SIG-M5 (cell line): ENCODE results near the gene PGA5.
"Not testable (repeated sequence)": the region's sequence is repeated elsewhere in the genome, so short reads cannot be mapped to it uniquely, and the experiment has no call there.

ENCODE experiments used
- DNase-seq: peaks from one replicate; lab custom pipeline; 2025; lab: John Stamatoyannopoulos, UW

The PGA5 gene

GRCh38 chr11:61226457-61227137, 14.4 kb upstream of the PGA5 start:
- not testable (repeated sequence) for DNase-seq

- not testable (repeated sequence) for DNase-seq
Measured at GRCh38 chr11:61229458-61229857, 11.5 kb upstream of the PGA5 start.

GRCh38 chr11:61231033-61231432, 9.9 kb upstream of the PGA5 start:
- not testable (repeated sequence) for DNase-seq

- DNase-seq = not testable (repeated sequence)
Measured at GRCh38 chr11:61231585-61231984, 9.4 kb upstream of the PGA5 start.

- not testable (repeated sequence) for DNase-seq
Measured at GRCh38 chr11:61232548-61233145, 8.3 kb upstream of the PGA5 start.

GRCh38 chr11:61237130-61237529, 3.8 kb upstream of the PGA5 start:
- DNase-seq = not testable (repeated sequence)

- not testable (repeated sequence) for DNase-seq
Measured at GRCh38 chr11:61240288-61240687, 687 bp upstream of the PGA5 start.

GRCh38 chr11:61241526-61241925, 551 bp downstream of the PGA5 start:
- not testable (repeated sequence) for DNase-seq

GRCh38 chr11:61245284-61245964, 4.4 kb downstream of the PGA5 start:
- DNase-seq = not testable (repeated sequence)

GRCh38 chr11:61248071-61248470, 7.1 kb downstream of the PGA5 start:
- DNase-seq = not testable (repeated sequence)

GRCh38 chr11:61249201-61249600, 8.2 kb downstream of the PGA5 start:
- not testable (repeated sequence) for DNase-seq

- DNase-seq = not testable (repeated sequence)
Measured at GRCh38 chr11:61250796-61251765, 10.1 kb downstream of the PGA5 start.

- not testable (repeated sequence) for DNase-seq
Measured at GRCh38 chr11:61252332-61252731, 11.4 kb downstream of the PGA5 start.

GRCh38 chr11:61254403-61255025, 13.5 kb downstream of the PGA5 start:
- DNase-seq = no peak

- DNase-seq = no peak
Measured at GRCh38 chr11:61256710-61257482, 15.9 kb downstream of the PGA5 start.

GRCh38 chr11:61258546-61258945, 17.6 kb downstream of the PGA5 start:
- no peak for DNase-seq

GRCh38 chr11:61259363-61259762, 18.4 kb downstream of the PGA5 start:
- DNase-seq = no peak

GRCh38 chr11:61264371-61264770, 23.4 kb downstream of the PGA5 start:
- no peak for DNase-seq

- DNase-seq = no peak
Measured at GRCh38 chr11:61264795-61265194, 23.8 kb downstream of the PGA5 start.

- DNase-seq = no peak
Measured at GRCh38 chr11:61265357-61265756, 24.4 kb downstream of the PGA5 start.

- DNase-seq = no peak
Measured at GRCh38 chr11:61266602-61267001, 25.6 kb downstream of the PGA5 start.
